ENCODE data around the gene FBXO41.
"Not testable (repeated sequence)": the region's sequence is repeated elsewhere in the genome, so short reads cannot be mapped to it uniquely, and the experiment has no call there.

Gene FBXO41

GRCh38 chr2:73263540-73264331 lies 20.5 kb downstream of the FBXO41 start:
- DNase-seq (ENCODE audit: insufficient read length, low spot score) (no peak), FAIRE-seq (no peak)

- FAIRE-seq; DNase-seq (ENCODE audit: insufficient read length, low spot score): not testable (repeated sequence)
Measured at GRCh38 chr2:73262691-73263429, 21.4 kb downstream of the FBXO41 start.

GRCh38 chr2:73262108-73262651 lies 22.1 kb downstream of the FBXO41 start:
- DNase-seq (ENCODE audit: insufficient read length, low spot score) (no peak), FAIRE-seq (no peak)

- DNase-seq (ENCODE audit: insufficient read length, low spot score) (no peak), FAIRE-seq (no peak)
Measured at GRCh38 chr2:73260338-73260984, 23.8 kb downstream of the FBXO41 start.

- DNase-seq (ENCODE audit: insufficient read length, low spot score) (no peak), FAIRE-seq (no peak)
Measured at GRCh38 chr2:73259704-73260337, 24.5 kb downstream of the FBXO41 start.

- FAIRE-seq, result no peak
- DNase-seq (ENCODE audit: insufficient read length, low spot score), result no peak
Measured at GRCh38 chr2:73259276-73259675, 25.0 kb downstream of the FBXO41 start.

GRCh38 chr2:73258913-73259215 lies 25.4 kb downstream of the FBXO41 start:
- FAIRE-seq, result no peak

GRCh38 chr2:73258186-73258912 lies 25.9 kb downstream of the FBXO41 start:
- FAIRE-seq, result no peak
- no peak for DNase-seq (ENCODE audit: insufficient read length, low spot score)

More at GRCh38 chr2:73258913-73259215, 25.4 kb downstream of the FBXO41 start:
- no peak for DNase-seq (ENCODE audit: insufficient read length, low spot score)

GRCh38 chr2:73257425-73258125 lies 26.7 kb downstream of the FBXO41 start:
- FAIRE-seq, result no peak
- no peak for DNase-seq (ENCODE audit: insufficient read length, low spot score)

- DNase-seq (ENCODE audit: insufficient read length, low spot score) (no peak), FAIRE-seq (no peak)
Measured at GRCh38 chr2:73257021-73257420, 27.3 kb downstream of the FBXO41 start.

GRCh38 chr2:73256618-73256922 lies 27.7 kb downstream of the FBXO41 start:
- FAIRE-seq (no peak), DNase-seq (ENCODE audit: insufficient read length, low spot score) (no peak)

- DNase-seq (ENCODE audit: insufficient read length, low spot score) (no peak), FAIRE-seq (no peak)
Measured at GRCh38 chr2:73255907-73256617, 28.2 kb downstream of the FBXO41 start.

- no peak for FAIRE-seq
- DNase-seq (ENCODE audit: insufficient read length, low spot score), result no peak
Measured at GRCh38 chr2:73255007-73255644, 29.2 kb downstream of the FBXO41 start.

- no peak for DNase-seq (ENCODE audit: insufficient read length, low spot score)
- FAIRE-seq, result no peak
Measured at GRCh38 chr2:73254343-73255006, 29.8 kb downstream of the FBXO41 start.

GRCh38 chr2:73253901-73254300 lies 30.4 kb downstream of the FBXO41 start:
- DNase-seq (ENCODE audit: insufficient read length, low spot score), result no peak
- FAIRE-seq, result no peak

- DNase-seq (ENCODE audit: insufficient read length, low spot score), result no peak
- FAIRE-seq, result no peak
Measured at GRCh38 chr2:73253400-73253799, 30.9 kb downstream of the FBXO41 start.

- FAIRE-seq, result no peak
- no peak for DNase-seq (ENCODE audit: insufficient read length, low spot score)
Measured at GRCh38 chr2:73252238-73253027, 31.8 kb downstream of the FBXO41 start.
